A172 (cell line): Measurements from ENCODE around the gene THEMIS. TPM values are rescaled to one million over a fixed set of nuclear protein-coding genes. Genes with fewer than 3 reads are reported as not detected.
A peak's percentile ranks its signal among the peaks of the same experiment; 100 is the strongest.
"Not testable (repeated sequence)": the region's sequence is repeated elsewhere in the genome, so short reads cannot be mapped to it uniquely, and the experiment has no call there.

Source experiments
- DNase-seq: peaks from one replicate; pipeline ENCODE4 v3.0.0-alpha.2; 2015; ENCODE audit warnings: low spot score
- total RNA-seq: library from RNA; depleted of rRNA; stranded (reverse); fragments of >200 nt; shearing (Covaris generic); gene quantifications from 2 replicates; pipeline ENCODE4 v1.2.3, GENCODE V29; 2014

THEMIS gene
- total RNA-seq, 1 experiment from 2014 or later = not detected

DNA sequence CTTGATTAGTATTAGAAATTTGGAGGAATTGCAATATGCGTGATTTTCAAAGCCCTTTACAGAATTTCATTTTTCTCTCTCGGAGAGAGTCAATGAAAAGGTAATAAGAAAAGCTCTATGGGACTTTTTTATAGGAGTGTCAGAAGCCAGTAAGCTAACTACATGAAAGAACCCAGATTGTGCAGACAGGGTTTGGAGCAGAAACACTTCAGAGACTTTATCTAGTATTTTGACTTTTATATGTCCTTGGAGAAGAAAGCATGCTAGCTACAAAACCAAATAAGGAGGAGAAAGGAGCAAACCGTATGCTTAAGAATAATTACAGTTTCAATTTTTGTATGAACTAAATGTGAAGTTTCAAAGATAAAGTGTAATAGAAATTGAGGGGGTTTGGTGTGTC is 182.2 kb downstream of the THEMIS start:
- DNase-seq = no peak

DNA sequence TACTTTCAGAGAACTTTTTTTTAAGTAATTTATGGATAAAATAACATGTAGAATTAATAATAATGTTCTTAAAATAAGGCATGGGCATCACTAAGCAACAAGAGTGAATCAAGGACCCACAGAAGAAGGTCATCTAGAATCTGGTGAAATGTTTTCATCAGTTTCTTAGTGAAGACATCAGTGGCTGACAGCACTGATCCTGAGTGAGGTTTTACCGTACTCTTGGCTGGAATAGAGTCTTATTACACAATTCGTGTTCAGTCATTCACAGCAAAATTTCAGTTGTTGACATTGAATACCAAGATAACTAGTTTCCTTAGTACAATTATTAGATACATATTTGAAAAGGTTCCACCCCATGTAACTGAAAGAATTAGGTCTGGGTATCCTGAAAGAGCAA is 183.5 kb downstream of the THEMIS start:
- DNase-seq = no peak

DNA sequence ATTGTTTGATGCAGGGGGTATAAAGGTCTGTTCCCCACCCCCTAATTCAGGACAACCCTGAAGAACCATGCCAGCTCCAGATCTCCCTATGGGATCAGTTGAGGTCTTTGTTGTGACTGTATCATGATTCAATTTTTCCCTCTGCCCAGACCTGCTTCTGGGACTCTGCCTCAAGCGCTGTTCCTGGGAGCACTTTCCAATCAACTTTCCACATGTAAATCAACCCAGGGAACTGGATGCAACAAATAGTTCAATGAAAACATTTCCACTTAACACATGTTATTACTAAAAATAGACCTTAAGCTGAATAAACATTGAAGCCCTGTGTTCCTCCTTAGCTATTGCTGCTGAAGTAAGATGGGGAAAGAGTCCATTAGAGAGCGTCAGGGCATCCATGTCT is 184.4 kb downstream of the THEMIS start:
- no peak for DNase-seq

DNA sequence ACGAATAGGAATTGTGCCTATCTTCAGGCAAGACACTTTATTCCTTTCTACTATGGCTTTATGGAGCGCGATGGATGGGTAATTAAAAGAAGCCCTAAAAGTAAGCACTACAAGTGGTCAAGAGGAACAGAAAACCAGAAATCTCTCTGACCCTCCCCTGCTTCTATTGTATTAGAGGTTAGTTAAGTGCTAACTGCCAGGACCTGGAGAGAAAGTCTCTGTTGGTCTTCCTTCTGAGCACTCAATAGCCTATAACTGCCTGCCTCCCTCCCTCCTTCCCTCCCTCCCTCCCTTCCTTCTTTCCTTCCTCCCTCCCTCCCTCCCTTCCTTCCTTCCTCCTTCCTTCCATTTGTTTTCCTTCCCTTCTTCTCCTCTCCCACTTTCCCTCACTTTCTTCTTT is 190.2 kb downstream of the THEMIS start:
- no peak for DNase-seq

DNA sequence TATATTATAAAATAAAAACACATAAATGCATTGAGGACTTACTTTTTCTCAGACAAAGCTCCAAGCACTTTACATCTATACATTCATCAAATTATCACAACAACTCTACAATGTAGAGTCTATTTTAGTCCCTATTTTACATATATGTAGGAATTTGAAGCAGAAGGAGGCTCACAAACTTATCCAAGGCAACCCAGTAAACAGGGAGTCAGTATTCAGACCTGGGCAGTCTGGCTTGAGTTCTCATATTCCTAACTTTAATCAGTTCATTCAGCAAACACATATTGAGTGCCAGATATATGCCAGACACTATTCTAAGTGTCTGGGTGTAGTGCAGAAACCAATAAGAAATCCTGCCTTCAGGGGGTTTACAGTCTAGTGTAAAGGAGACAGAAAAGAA is 194.6 kb downstream of the THEMIS start:
- DNase-seq = no peak

DNA sequence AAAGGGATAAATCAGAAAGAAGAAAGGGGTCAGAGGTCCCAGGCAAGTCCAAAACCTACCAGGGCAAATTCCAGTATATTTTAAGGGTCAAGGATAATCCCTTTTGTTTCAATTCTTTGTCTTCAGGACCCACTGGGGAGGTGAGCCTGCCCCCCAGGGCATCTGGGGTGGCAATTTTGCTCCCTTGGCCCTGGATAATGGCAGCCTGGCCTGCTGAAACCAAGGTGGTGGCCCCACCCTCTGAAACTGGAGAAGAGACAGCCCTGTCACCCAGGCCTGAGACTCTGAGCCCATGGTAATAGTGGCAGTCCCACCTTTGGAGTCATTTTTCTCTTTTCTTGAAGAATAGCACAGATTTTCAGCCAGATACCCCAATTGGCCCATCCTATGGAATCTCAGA is 205.8 kb downstream of the THEMIS start:
- no peak for DNase-seq

DNA sequence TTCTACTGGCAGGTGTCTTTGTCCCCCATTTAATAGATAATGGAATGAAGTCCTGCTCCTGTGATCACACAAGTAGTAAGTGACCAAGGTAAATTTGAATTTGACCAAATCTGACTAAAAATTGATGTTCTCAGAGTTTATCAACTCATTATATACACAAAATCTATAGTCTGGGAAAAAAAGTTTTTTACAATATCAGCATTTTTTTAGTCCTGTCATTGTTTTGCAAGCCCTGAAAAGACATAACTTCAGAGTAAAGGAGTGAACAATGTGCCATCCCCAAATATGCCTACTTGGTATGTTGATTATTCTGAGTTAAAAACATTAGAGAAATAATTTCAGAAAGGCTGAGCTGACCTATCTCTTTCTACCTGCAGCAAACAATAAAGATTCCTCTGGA is 209.7 kb downstream of the THEMIS start:
- no peak for DNase-seq

DNA sequence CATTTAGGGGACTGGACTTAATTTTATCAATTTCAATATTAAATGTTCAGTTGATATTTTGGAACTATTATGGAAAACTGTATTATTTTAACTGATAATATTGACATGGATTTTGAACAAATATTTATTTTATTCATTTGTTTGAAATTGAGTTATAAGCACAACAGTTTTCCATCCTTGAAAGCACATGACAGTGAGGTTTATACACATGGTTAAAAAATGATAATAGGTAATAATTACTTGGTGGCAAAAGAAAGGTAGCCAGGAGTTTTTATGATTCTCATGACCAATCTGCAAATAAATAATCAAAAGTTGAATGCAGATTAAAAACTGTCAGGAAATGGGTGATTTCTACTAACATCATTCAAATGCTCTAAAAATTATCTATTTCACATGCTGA is 210.3 kb downstream of the THEMIS start:
- no peak for DNase-seq

DNA sequence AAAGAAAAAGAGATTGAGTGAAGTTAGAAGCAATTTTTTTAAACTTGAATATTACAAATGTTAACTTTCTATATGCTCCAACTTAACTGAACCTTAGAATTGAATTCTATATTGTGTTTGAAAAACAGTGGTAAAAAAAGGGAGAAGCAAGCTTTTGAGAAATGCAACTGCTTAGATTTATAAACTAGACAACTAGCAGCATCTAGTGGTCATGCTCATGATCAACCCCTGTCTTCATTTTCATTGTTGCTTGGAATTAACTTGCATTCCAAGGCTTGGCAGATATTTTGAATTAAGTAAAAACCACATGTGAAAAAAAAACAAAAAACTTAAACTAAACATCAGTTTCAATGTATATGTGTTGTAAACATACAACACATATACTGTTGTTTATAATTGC is 210.8 kb downstream of the THEMIS start:
- DNase-seq = peak; percentile 11

DNA sequence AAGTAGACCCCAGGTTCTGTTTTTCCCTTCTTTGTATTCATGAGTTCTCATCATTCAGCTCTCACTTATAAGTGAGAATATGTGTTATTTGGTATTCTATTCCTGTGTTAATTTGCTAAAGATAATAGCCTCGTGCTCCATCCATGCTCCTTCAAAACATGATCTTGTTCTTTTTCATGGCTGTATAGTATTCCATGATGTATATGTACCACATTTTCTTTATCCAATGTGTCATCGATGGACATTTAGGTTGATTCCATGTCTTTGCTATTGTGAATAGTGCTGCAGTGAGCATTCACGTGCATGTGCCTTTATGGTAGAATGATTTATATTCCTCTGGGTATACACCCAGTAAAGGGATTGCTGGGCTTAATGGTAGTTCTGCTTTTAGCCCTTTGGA is 213.4 kb downstream of the THEMIS start:
- not testable (repeated sequence) for DNase-seq

DNA sequence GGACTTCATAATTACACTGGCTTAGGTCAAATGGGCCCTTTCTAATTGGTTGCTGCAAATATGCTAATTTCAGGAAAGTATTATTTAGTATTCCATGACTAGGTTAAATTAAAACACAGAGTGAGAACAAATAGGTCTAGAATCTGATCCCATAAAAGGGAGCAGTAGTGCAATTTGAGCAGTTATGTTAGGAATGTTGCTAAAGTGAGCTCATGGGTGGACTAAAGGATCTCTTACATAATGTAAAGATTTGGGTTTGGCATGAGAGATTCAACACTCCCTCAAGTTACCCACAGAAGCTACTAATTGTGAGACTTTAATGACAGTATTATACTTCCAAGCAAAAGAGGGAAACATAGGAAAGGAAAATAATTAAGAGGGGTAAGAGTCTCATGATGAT is 214.8 kb downstream of the THEMIS start:
- no peak for DNase-seq

DNA sequence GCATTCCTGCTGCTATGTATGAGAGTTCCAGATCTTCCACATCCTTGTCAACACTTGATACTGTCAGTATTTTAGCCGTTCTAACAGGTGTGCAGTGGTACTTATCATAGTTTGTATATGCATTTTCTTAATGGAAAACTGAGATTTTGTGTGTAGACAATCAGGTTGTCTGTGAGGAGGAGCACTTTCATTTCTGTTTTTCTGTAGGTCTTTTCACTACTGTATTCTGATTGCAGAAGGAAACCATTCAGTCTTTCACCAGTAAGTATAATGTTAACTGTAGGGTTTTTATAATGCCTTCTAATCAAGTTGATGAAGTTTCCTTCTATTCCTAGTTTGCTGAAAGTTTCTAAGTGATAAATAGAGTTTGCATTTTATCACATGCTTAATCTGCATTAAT is 216.4 kb downstream of the THEMIS start:
- DNase-seq = no peak
